Smooth muscle cell (in vitro differentiated cells): ENCODE results near the gene IRF4. TPM values are rescaled to one million over a fixed set of nuclear protein-coding genes. Genes with fewer than 3 reads are reported as not detected.

Experiments
- DNase-seq: peaks from one replicate; lab custom pipeline; 2025; ENCODE audit not compliant: unreplicated experiment; lab: John Stamatoyannopoulos, UW
- H2AFZ ChIP-seq: fragments of 200-600 bp; sonication (generic); 2 replicates; pipeline ENCODE4 v1.6.0; 2016; ENCODE audit warnings: antibody characterized with exemption, low read depth, mild to moderate bottlenecking
- H3F3A ChIP-seq: fragments of 200-600 bp; sonication (generic); 2 replicates; pipeline ENCODE4 v1.6.0; 2017; ENCODE audit warnings: antibody characterized with exemption, low read depth
- H3K27ac ChIP-seq: fragments of 200-600 bp; sonication (generic); 2 replicates; pipeline ENCODE4 v1.5.1; 2016; ENCODE audit warnings: low read depth, mild to moderate bottlenecking
- H3K27me3 ChIP-seq: fragments of 200-600 bp; sonication (generic); 2 replicates; pipeline ENCODE4 v1.6.1; 2016; ENCODE audit warnings: low read depth, mild to moderate bottlenecking
- H3K36me3 ChIP-seq: fragments of 200-600 bp; sonication (generic); 2 replicates; pipeline ENCODE4 v1.5.1; 2016; ENCODE audit warnings: low read depth
- H3K4me1 ChIP-seq: fragments of 200-600 bp; sonication (generic); 2 replicates; pipeline ENCODE4 v1.5.1; 2016; ENCODE audit warnings: low read depth
- H3K4me2 ChIP-seq: fragments of 200-600 bp; sonication (generic); 2 replicates; pipeline ENCODE4 v1.6.0; 2016; ENCODE audit warnings: mild to moderate bottlenecking
- H3K4me3 ChIP-seq: fragments of 200-600 bp; sonication (generic); 2 replicates; pipeline ENCODE4 v1.5.1; 2016; ENCODE audit warnings: mild to moderate bottlenecking
- H3K79me2 ChIP-seq: fragments of 200-600 bp; sonication (generic); 2 replicates; pipeline ENCODE4 v1.6.0; 2016; ENCODE audit warnings: low read depth, mild to moderate bottlenecking
- H3K9ac ChIP-seq: fragments of 200-600 bp; sonication (generic); 2 replicates; pipeline ENCODE4 v1.6.0; 2016; ENCODE audit warnings: low read depth
- H3K9me3 ChIP-seq: fragments of 200-600 bp; sonication (generic); replicated peaks from 2 replicates; pipeline ENCODE4 v1.5.1; 2016; ENCODE audit warnings: low read depth
- H4K20me1 ChIP-seq: fragments of 200-600 bp; sonication (generic); 2 replicates; pipeline ENCODE4 v1.6.0; 2016; ENCODE audit warnings: low read depth
- CTCF ChIP-seq: fragments of 200-600 bp; sonication (generic); IDR thresholded peaks from 2 replicates; pipeline ENCODE4 v1.5.1; 2017; ENCODE audit warnings: borderline replicate concordance, mild to moderate bottlenecking, antibody characterized with exemption; ENCODE audit not compliant: insufficient read depth, poor library complexity, severe bottlenecking
- WGBS: methylation state at CpG from one replicate; pipeline ENCODE4 v1.1.7; 2016; ENCODE audit warnings: low lambda C conversion rate; 5-methylcytosine and 5-hydroxymethylcytosine counted together
- polyA plus RNA-seq: library from polyadenylated mRNA; unstranded; fragments of >200 nt; fragmentation: Nextera tagmentation; extraction: Ambion mirVana; gene quantifications from 2 replicates; pipeline ENCODE4 v1.2.1, GENCODE V29; 2016
- total RNA-seq: library from RNA; depleted of rRNA; stranded (reverse); fragments of >200 nt; gene quantifications from 2 replicates; pipeline ENCODE4 v1.2.3, GENCODE V29; 2014

The IRF4 gene
- total and polyA plus RNA-seq, 2 experiments from 2014 or later = 0.04 TPM; not detected in 1

DNA sequence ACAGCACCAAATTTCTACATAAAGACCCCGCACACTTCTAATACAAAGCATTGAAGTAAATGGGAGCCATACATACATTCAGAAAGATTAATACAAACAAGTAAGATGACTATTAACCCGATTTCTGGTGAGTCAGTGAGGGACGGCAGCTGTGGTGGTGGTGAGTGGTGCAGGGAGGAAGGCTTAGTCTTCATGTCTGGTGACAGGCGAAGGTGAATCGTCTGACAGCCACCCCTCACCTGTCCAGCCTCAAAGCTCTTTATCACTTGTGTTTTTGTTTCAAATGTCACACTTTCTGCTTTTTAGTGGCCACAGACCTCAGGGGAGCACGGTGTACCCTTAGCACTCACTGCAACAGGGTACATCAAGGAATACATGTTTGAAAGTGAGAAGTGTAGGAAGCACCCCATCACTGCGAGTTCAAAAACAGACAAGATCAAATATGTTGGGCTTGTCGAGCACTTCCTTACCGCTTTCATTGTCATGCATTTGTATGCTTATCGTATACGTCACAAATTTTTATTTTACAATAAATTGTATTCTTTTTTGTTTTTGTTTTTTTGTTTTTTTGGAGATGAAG lies 63.5 kb downstream of the IRF4 start:
- H3K27ac ChIP-seq = no peak overlapping the region
- no peaks in the 10 kb centered on the region for H3K27me3 ChIP-seq
- H3K9me3 ChIP-seq = no peaks in the 10 kb centered on the region
- WGBS = 93% methylated on average over 11 of the region's 11 CpGs
- H4K20me1 ChIP-seq = no peaks in the 10 kb centered on the region
- no peaks in the 10 kb centered on the region for H3K79me2 ChIP-seq
- H3K4me1 ChIP-seq = no peaks in the 10 kb centered on the region
- no peak overlapping the region for H3K9ac ChIP-seq
- H3K36me3 ChIP-seq = no peaks in the 10 kb centered on the region
- no peaks in the 10 kb centered on the region for H3F3A ChIP-seq
- no peak overlapping the region for H3K4me2 ChIP-seq
- no peak overlapping the region for H2AFZ ChIP-seq
- no peak for DNase-seq
- no peak for TF ChIP-seq CTCF
- no peak overlapping the region for H3K4me3 ChIP-seq

DNA sequence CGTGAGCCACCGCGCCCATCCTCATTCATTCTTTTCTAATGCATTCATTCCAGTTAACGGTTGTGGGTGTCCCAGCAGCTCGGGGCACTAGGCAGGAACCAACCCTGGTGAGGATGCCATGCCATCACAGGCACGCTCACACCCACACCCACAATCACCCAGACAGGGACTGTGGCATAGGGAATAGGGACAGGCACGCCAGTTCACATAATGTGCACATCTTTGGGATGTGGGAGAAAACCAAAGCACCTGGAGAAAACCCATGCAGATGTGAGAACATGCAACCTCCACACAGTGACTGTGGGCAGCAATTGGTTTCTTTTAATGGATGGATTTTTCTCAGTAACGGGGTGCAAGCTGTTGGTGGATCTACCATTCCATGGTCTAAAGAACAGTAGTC lies 64.3 kb downstream of the IRF4 start:
- Histone ChIP-seq H3K36me3 (no peaks in the 10 kb centered on the region), H3K4me3 (no peak overlapping the region), H3K9ac (no peak overlapping the region), H3F3A (no peaks in the 10 kb centered on the region), H3K9me3 (no peaks in the 10 kb centered on the region), H3K4me1 (no peaks in the 10 kb centered on the region), H3K79me2 (no peaks in the 10 kb centered on the region), H3K27ac (no peak overlapping the region), H3K27me3 (no peaks in the 10 kb centered on the region), H2AFZ (no peak overlapping the region), H3K4me2 (no peak overlapping the region), H4K20me1 (no peaks in the 10 kb centered on the region)
- no peak for TF ChIP-seq CTCF
- WGBS = 96% methylated on average over 8 of the region's 8 CpGs
- no peak for DNase-seq

DNA sequence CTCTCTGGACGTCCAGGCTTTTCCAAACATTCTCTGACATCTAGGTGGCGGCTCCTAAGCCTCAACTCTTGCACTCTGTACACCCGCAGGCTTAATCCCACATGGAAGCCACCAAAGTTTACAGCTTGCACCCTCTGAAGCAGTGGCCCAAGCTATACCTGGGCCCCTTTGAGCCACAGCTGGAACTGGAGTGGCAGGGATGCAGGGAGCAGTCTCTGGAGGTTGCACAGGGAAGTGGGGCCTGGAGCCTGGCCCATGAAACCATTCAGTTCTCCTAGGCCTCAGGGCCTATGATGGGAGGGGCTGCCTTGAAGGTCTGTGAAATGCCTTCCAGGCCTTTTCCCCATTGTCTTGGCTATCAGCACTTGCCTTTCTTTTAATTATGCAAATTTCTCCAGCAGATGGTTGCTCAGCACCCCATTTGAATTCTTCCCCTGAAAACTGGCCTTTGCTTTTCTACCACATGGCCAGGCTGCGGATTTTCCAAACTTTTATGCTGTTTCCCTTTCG lies 64.9 kb downstream of the IRF4 start:
- Histone ChIP-seq H3K27ac (no peak overlapping the region), H4K20me1 (no peaks in the 10 kb centered on the region), H3K36me3 (no peaks in the 10 kb centered on the region), H3K4me1 (no peaks in the 10 kb centered on the region), H3K27me3 (no peaks in the 10 kb centered on the region), H3K9ac (no peak overlapping the region), H3K79me2 (no peaks in the 10 kb centered on the region), H3K9me3 (no peaks in the 10 kb centered on the region), H3K4me2 (no peak overlapping the region), H3K4me3 (no peak overlapping the region), H2AFZ (no peak overlapping the region), H3F3A (no peaks in the 10 kb centered on the region)
- TF ChIP-seq CTCF = no peak
- DNase-seq = no peak
- WGBS = 88% methylated on average over 5 of the region's 5 CpGs

- H3K27ac ChIP-seq = no peak overlapping the region
- H3K4me1 ChIP-seq = no peaks in the 10 kb centered on the region
- H3K36me3 ChIP-seq = no peaks in the 10 kb centered on the region
- no peaks in the 10 kb centered on the region for H4K20me1 ChIP-seq
- H3K79me2 ChIP-seq = no peaks in the 10 kb centered on the region
- no peak for DNase-seq
- H3K4me3 ChIP-seq = no peak overlapping the region
- no peaks in the 10 kb centered on the region for H3F3A ChIP-seq
- TF ChIP-seq CTCF = no peak
- H3K27me3 ChIP-seq = no peaks in the 10 kb centered on the region
- H3K9me3 ChIP-seq = no peaks in the 10 kb centered on the region
- no peak overlapping the region for H3K9ac ChIP-seq
- WGBS = 91% methylated on average over 4 of the region's 4 CpGs
- no peak overlapping the region for H2AFZ ChIP-seq
- H3K4me2 ChIP-seq = no peak overlapping the region
Measured at GRCh38 chr6:456887-457286, 65.3 kb downstream of the IRF4 start.
